HS-5 (cell line): ENCODE data around the gene CNTNAP5.

Experiments
- DNase-seq: peaks from one replicate; pipeline ENCODE4 v3.0.0-alpha.2; 2012; ENCODE audit warnings: low read depth

The CNTNAP5 gene

DNA sequence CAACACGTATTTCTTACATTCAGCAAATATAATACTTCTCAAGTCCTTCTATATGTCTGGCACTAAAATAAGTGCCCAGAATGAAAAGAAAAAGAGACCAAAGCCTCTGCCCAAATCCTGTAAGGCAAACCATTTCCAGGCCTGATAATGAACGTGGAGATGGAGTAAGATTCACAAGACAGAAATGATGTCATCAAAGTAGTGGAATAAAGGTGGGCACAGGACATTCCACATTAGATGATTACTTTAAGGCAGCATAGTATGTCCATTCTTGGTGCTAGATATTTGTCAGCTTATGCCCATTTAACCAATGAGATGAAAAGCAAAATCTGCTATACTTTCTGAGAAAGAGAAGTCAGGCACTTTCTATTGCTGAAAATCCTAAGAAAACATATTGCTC lies 38.5 kb downstream of the CNTNAP5 start:
- no peak for DNase-seq

DNA sequence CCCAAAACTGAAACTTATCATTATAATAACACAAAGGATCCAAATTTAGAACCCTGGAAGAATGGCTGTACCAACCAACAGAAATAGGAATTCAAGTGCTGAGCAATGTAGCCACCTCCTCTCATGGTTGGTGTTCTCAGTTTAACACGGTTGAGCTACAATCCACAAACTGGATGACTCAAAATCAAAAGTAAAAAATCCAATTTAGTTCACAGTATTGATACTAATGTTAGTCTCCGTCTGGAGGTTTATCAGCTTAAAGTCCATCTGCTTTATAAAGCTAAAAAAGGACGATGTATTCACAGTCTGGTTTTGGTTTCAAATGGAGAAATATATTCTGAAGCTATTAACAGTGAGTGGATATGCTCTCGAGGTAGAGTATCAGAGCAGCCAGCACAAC lies 40.5 kb downstream of the CNTNAP5 start:
- no peak for DNase-seq

GRCh38 chr2:124066776-124067175 lies 41.7 kb downstream of the CNTNAP5 start:
- no peak for DNase-seq

GRCh38 chr2:124079045-124079444 lies 54.0 kb downstream of the CNTNAP5 start:
- no peak for DNase-seq

DNA sequence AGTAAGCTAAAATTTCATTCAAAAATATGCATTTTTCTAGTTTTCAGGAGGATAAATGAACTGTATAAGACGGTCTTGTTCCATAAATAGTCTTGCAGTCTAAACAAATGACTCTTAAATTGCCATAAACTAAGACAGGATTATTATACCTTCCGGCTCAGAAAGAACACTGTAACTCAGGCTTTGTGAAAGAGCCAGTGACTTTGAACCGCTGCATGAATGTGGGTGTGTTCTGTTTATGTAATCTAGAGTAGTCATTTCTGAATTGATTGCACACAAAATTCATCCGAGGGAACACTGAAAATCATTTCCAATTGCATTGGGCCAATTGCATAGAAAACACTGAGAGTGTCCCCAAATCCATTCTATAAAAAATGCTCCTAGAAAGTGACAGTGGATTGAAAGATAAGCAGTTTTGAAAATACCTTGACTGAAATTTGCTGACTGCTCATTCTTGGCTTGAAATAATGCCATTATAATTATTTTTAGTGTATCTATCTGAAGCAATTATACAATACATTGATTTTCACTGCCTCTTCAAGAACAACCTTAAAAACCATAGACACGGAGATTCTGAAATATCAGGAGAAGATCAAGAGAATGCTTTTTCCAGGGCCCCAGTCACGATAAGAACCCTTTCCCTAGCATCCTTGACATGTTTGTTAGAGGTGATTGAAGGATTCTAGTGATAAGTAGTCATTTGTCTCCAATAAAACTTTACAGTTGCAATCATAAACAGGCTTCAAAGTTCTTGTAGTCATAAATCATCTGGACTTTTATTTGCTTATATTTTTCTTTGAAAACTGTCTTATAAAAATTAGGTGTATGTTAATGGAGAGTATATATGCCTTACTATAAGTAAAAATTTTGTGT lies 55.4 kb downstream of the CNTNAP5 start:
- DNase-seq, result no peak

DNA sequence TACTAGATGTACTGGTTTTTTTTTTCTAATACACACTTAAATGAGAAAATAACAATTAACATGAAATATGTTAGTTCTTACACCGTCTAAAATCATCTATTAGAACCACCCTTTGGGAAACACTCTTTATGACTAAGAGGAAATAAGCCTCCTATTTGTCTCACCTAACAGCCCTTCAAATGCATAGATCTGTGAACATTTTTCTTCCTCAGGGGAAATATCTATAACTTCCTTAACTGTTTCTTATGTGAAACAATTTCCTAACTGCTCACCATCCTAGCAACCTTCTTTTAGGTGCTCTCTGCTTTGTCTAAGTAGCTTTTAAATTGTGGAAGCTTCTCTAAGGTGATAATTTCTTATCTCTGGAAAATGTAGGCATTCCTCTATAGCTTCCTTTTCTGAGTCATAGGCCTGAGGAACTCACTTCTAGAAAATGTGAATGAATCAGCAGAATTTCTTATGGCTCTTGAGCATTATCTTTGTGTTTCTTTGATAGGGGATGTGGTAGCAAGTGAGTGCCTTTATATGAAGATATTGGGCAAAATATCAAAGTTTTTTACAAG lies 56.1 kb downstream of the CNTNAP5 start:
- peak; percentile 33 for DNase-seq

- DNase-seq, result no peak
Measured at GRCh38 chr2:124088616-124089015, 63.5 kb downstream of the CNTNAP5 start.

DNA sequence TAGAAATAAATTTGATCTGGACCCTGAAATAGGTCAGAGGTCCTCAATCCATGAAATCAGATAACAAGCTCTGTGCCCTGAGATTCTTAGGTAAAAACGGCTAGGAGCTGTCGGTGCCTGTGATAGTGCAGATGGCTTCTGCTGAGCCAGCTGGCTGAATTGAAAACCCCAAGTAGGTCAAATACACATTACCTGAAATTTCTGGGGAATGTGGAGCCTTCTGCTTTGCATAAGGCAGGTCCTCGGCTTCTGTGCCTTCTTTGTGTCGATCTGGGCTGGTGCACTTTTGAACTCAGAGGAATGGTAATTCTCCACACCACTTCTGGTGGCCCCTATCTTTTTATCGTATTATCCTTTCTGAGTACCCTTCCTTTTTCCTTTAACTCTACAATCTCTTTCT lies 66.6 kb downstream of the CNTNAP5 start:
- no peak for DNase-seq

- no peak for DNase-seq
Measured at GRCh38 chr2:124092651-124093050, 67.6 kb downstream of the CNTNAP5 start.

GRCh38 chr2:124104914-124105313 lies 79.8 kb downstream of the CNTNAP5 start:
- DNase-seq, result no peak

GRCh38 chr2:124112206-124112605 lies 87.1 kb downstream of the CNTNAP5 start:
- DNase-seq, result no peak

DNA sequence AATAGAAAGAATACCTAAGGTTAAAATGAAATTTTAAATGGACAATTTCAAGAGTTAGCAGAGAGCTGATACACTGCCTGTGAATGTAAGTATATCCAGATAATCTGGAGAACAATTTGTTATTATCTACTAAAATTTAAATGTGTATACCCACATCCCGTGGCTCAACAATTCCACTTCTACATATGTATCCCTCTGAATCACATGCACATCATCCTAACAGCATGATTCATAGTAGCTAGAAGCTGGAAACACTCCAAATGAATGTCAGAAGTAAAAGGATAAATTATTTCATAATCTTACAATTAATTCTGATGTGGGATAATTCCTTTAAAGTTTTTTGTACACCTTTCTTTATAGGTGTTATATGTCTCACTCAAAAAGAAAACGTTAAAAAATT lies 87.9 kb downstream of the CNTNAP5 start:
- peak; percentile 82 for DNase-seq

GRCh38 chr2:124120246-124120645 lies 95.2 kb downstream of the CNTNAP5 start:
- DNase-seq, result no peak

DNA sequence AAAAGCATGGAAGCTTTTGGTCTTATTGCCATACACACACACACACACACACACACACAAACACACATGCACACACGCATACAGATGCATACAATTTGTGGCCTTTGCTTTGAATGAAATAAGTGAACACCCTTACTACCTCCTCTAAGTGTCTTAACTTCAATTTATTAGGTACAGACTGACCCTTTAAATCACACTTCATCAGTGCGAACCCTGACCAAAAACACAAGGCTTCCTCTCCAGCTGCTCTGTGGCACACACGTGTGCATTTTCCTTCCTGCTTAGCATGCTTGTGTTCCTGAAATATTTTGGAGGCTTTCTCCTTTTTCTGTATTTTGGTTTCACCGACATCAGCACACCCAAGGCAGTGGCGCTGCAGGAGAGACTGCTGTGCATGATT lies 96.0 kb downstream of the CNTNAP5 start:
- no peak for DNase-seq

- DNase-seq, result no peak
Measured at GRCh38 chr2:124121760-124122275, 96.7 kb downstream of the CNTNAP5 start.

DNA sequence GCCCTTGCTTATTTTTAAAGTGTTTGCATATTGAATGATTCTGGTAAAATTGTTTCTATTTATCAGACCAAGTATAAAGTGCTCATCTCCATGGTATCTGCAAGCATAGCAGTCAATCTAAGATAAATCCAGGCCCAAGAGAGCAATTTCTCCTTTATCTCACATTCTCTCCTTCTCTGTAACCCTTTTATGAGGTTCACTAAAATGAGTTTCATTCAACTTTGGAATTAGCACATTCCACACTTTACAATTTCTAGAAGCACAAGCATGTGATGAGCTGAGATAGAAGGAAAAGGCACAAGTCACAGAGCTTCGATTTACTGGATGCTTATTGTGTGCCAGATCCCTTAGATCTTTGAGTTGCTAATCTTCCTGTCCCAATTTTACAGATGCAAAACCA lies 97.3 kb downstream of the CNTNAP5 start:
- DNase-seq, result no peak

- peak; percentile 75 for DNase-seq
Measured at GRCh38 chr2:124131276-124131675, 106.2 kb downstream of the CNTNAP5 start.

GRCh38 chr2:124136110-124136509 lies 111.0 kb downstream of the CNTNAP5 start:
- DNase-seq, result no peak

DNA sequence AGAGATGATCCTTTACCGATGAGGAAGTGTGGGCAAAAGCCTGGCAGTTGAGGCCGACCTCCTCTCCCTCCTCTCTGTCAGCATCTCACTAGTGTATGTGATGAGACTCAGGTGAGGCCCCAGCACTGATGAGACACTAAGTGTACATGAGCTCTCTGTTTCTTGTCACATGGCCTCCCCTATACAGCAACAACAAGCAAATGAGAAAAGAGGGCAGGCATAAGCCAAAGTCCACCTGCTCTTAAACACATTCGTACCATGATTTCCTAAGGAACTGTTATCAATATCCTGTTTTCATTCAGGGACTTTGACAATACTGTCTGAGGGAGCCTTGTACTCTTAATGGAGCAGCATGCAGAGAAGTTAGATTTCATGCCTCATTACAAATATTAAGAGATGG lies 113.0 kb downstream of the CNTNAP5 start:
- DNase-seq, result no peak

DNA sequence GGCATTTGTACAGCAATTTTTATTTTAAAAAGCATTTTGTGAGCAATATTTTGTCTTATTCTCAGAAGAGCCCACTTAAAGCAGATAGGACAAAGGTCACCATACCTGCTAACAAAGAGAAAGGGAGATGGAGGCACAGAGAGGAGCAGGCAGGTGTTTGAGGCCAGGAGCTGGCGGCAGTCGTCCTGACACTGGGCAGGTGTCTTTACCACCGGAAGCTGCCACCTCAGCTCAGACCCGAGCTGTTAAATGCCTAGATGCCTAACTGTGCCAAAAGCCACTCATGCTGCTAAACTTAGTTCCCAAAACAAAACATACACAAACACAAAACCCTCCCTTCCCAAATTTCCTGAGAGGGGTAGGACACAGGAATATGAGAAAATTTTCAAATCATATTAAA lies 120.9 kb downstream of the CNTNAP5 start:
- no peak for DNase-seq

DNA sequence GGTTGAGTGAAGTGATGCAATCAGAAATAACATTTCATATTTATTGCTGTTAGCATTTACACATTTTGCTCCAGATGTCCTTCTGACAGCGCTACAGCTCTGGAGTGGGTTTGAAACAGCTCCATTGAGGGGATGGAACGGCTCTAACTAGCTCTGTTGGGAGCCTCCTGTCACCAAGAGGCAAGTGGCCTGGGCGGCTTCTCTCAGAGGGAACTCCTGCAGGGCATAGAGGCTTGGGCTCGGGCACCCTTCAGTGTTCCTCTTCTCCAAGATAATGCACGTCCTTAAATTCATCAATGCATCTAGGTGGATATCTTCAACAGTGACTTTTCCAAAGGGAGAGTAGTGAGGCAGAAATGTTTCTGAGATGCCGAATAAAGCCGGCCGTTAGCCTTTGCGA lies 122.5 kb downstream of the CNTNAP5 start:
- DNase-seq, result no peak

- no peak for DNase-seq
Measured at GRCh38 chr2:124149571-124149970, 124.5 kb downstream of the CNTNAP5 start.

DNA sequence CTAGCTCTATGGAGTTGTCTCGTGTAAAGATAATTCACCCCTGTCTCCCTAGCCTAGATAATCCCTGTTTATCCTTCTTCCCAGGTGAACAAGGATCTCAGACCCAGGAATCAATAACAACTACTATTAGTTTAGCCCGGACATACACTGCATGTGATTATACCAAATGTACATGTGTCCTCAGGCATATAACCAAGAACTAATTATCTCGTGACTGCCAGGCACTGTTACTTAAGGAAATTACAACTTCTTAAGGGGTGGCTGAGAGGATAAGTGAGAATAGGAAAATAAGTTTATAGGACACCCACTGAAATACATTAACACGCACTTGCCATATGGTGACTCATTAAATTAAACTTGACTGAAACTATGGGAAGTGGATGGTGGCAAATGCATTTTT lies 126.6 kb downstream of the CNTNAP5 start:
- DNase-seq, result no peak

DNA sequence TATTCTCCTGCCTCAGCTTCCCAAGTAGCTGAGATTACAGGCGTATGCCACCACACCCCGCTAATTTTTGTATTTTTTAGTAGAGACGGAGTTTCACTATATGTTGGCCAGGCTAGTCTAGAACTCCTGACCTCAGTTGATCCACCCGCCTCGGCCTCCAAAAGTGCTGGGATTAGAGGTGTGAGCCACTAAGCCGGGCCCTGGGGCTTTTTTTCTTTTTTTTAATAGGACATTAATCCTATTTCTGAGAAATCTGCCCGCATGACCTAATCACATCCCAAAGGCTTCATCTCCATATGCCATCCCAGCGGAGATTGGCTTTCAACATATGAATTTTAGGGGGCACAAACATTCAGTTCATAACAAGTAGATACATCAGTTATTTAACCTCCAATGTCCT lies 128.6 kb downstream of the CNTNAP5 start:
- DNase-seq, result no peak
